HepG2 (cell line): ENCODE results near the gene RMI2. TPM values are rescaled to one million over a fixed set of nuclear protein-coding genes. Genes with fewer than 3 reads are reported as not detected.

Experiments used
- BATF2 ChIP-seq: sonication (generic); formaldehyde crosslinking; IDR thresholded peaks from 2 replicates; pipeline ENCODE4 v1.8.0; 2022; ENCODE audit warnings: mild to moderate bottlenecking, missing genetic modification reagents, moderate library complexity
- BCL3 ChIP-seq: sonication (generic); formaldehyde crosslinking; IDR thresholded peaks from 2 replicates; pipeline ENCODE4 v1.5.1; 2020; ENCODE audit warnings: mild to moderate bottlenecking, missing genetic modification reagents, moderate library complexity
- GZF1 ChIP-seq: sonication (generic); formaldehyde crosslinking; IDR thresholded peaks from 2 replicates; pipeline ENCODE4 v1.5.1; 2020; ENCODE audit warnings: mild to moderate bottlenecking, missing genetic modification reagents
- MEIS2 ChIP-seq: sonication (generic); formaldehyde crosslinking; IDR thresholded peaks from 2 replicates; pipeline ENCODE4 v1.9.0; 2021; ENCODE audit warnings: mild to moderate bottlenecking, missing genetic modification reagents
- MLLT10 ChIP-seq: sonication (generic); formaldehyde crosslinking; IDR thresholded peaks from 2 replicates; pipeline ENCODE4 v1.4.0; 2020; ENCODE audit warnings: missing genetic modification reagents
- MLX ChIP-seq: IDR thresholded peaks from 2 replicates; pipeline ENCODE4 v1.6.1; 2016
- NR3C1 ChIP-seq: sonication (generic); formaldehyde crosslinking; IDR thresholded peaks from 2 replicates; pipeline ENCODE4 v1.4.0; 2020; ENCODE audit warnings: missing genetic modification reagents
- RFX3 ChIP-seq: IDR thresholded peaks from 2 replicates; pipeline ENCODE4 v1.6.1; 2016; ENCODE audit warnings: missing biosample characterization, missing genetic modification reagents
- SNAPC5 ChIP-seq: sonication (generic); formaldehyde crosslinking; IDR thresholded peaks from 2 replicates; pipeline ENCODE4 v1.8.1; 2023; ENCODE audit warnings: mild to moderate bottlenecking, missing genetic modification reagents, borderline replicate concordance
- ZNF253 ChIP-seq: sonication (generic); formaldehyde crosslinking; IDR thresholded peaks from 2 replicates; pipeline ENCODE4 v1.8.0; 2022; ENCODE audit warnings: mild to moderate bottlenecking, missing genetic modification reagents, borderline replicate concordance
- ZNF709 ChIP-seq: sonication (generic); formaldehyde crosslinking; IDR thresholded peaks from 2 replicates; pipeline ENCODE4 v1.5.0; 2020; ENCODE audit warnings: mild to moderate bottlenecking, missing genetic modification reagents
- ZNF720 ChIP-seq: sonication (generic); formaldehyde crosslinking; IDR thresholded peaks from 2 replicates; pipeline ENCODE4 v1.4.0; 2020; ENCODE audit warnings: missing genetic modification reagents
- ZSCAN30 ChIP-seq: sonication (generic); formaldehyde crosslinking; IDR thresholded peaks from 2 replicates; pipeline ENCODE4 v1.5.0; 2020; ENCODE audit warnings: mild to moderate bottlenecking, missing genetic modification reagents
- polyA plus RNA-seq, 8 experiments: library from polyadenylated mRNA; depleted of rRNA in 3 of 8; stranded (reverse) in 7 of 8; unstranded in 1 of 8; fragments of >200 nt; fragmentation: Illumina TruSeq in 4 of 8; extraction: Trizol in 4 of 8; gene quantifications; 2 replicates each; pipeline versions ENCODE4 v1.2.1 to v1.2.3, GENCODE V29; 2011 to 2016; ENCODE audit warnings: low read depth in 4 of 8, missing spikeins in 1 of 8, mixed read lengths in 1 of 8; ENCODE audit not compliant: insufficient read depth in 1 of 8
- total RNA-seq, 5 experiments: library from RNA; depleted of rRNA; stranded (reverse); fragments of >200 nt; fragmentation: Illumina TruSeq; extraction: Trizol; gene quantifications; 2 replicates each; pipeline ENCODE4 v1.2.3, GENCODE V29; 2016; ENCODE audit warnings: low read depth in 1 of 5
- TF ChIP-seq, protein P1 (sequence below): sonication (generic); formaldehyde crosslinking; conservative IDR thresholded peaks from 2 replicates; pipeline ENCODE4 v1.4.0; 2020; ENCODE audit warnings: missing genetic modification reagents
- TF ChIP-seq, protein P2 (sequence below): sonication (generic); formaldehyde crosslinking; IDR thresholded peaks from 2 replicates; pipeline ENCODE4 v1.8.0; 2022; ENCODE audit warnings: mild to moderate bottlenecking, missing genetic modification reagents; ENCODE audit not compliant: insufficient replicate concordance
- TF ChIP-seq, protein P3 (sequence below): sonication (generic); formaldehyde crosslinking; IDR thresholded peaks from 2 replicates; pipeline ENCODE4 v1.9.0; 2021; ENCODE audit warnings: missing genetic modification reagents, mild to moderate bottlenecking, borderline replicate concordance
- TF ChIP-seq, protein P4 (sequence below): sonication (generic); formaldehyde crosslinking; IDR thresholded peaks from 2 replicates; pipeline ENCODE4 v1.4.0; 2020; ENCODE audit warnings: mild to moderate bottlenecking, missing genetic modification reagents, borderline replicate concordance

Gene RMI2
- total and polyA plus RNA-seq, 2 of the 13 experiments (the other 11 are each of a cell fraction or from before 2014, with no cell fraction given): 24.5 to 55.7 TPM

DNA sequence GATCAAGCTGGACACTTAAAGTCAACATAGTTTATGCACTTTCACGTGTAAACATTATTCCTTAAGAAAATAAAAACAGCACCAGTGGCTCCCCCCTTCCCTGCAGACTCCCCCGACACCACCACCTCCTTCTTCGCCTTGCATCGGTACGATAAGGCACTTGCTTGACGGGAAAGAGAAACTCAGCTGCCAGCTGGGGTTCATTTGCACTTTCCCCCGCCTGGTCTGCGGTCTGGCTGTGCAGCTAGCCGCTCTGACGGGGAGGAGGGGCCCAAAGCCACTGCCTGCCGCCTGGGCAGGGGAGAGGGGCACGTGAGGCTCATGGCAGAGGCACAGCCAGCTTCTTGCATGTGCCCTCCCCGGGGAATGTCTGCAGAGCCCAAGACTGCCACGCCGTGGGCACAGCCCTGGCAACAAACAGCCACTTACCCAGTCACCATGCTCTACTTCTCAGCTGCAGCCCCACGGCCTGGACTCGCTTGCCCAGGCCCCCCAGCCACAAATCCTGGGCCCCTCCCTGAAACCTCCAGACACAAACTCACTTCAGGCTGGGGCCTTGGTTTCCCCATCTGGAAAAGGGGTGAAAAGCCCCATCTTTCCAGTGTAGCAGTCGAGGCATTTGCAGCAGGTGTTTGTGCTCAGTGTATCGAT lies 47.6 kb upstream of the RMI2 start (continued):
- TF ChIP-seq, protein P1, sequence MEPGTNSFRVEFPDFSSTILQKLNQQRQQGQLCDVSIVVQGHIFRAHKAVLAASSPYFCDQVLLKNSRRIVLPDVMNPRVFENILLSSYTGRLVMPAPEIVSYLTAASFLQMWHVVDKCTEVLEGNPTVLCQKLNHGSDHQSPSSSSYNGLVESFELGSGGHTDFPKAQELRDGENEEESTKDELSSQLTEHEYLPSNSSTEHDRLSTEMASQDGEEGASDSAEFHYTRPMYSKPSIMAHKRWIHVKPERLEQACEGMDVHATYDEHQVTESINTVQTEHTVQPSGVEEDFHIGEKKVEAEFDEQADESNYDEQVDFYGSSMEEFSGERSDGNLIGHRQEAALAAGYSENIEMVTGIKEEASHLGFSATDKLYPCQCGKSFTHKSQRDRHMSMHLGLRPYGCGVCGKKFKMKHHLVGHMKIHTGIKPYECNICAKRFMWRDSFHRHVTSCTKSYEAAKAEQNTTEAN: peak; percentile 77; the same call in 1 of the 2 replicates
- TF ChIP-seq, protein P2, sequence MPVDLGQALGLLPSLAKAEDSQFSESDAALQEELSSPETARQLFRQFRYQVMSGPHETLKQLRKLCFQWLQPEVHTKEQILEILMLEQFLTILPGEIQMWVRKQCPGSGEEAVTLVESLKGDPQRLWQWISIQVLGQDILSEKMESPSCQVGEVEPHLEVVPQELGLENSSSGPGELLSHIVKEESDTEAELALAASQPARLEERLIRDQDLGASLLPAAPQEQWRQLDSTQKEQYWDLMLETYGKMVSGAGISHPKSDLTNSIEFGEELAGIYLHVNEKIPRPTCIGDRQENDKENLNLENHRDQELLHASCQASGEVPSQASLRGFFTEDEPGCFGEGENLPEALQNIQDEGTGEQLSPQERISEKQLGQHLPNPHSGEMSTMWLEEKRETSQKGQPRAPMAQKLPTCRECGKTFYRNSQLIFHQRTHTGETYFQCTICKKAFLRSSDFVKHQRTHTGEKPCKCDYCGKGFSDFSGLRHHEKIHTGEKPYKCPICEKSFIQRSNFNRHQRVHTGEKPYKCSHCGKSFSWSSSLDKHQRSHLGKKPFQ: no peak
- peak; percentile 56; the same call in 1 of the 2 replicates for TF ChIP-seq ZNF709 (CRISPR knock-in tag)
- TF ChIP-seq NR3C1 (CRISPR knock-in tag): no peak
- TF ChIP-seq ZNF253 (CRISPR knock-in tag): no peak
- TF ChIP-seq, protein P3, sequence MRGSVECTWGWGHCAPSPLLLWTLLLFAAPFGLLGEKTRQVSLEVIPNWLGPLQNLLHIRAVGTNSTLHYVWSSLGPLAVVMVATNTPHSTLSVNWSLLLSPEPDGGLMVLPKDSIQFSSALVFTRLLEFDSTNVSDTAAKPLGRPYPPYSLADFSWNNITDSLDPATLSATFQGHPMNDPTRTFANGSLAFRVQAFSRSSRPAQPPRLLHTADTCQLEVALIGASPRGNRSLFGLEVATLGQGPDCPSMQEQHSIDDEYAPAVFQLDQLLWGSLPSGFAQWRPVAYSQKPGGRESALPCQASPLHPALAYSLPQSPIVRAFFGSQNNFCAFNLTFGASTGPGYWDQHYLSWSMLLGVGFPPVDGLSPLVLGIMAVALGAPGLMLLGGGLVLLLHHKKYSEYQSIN (CRISPR knock-in tag): no peak
- TF ChIP-seq BCL3 (CRISPR knock-in tag): no peak; the same call in 1 of the 2 replicates
- TF ChIP-seq MLX (CRISPR knock-in tag): peak; percentile 46; the same call in 1 of the 2 replicates
- TF ChIP-seq ZSCAN30: peak; percentile 83; the same call in 1 of the 2 replicates
- TF ChIP-seq SNAPC5: no peak
- peak; percentile 62 for TF ChIP-seq MEIS2 (CRISPR knock-in tag)
- no peak for TF ChIP-seq RFX3 (CRISPR knock-in tag)
- TF ChIP-seq BATF2 (CRISPR knock-in tag): no peak
- no peak; the same call in 1 of the 2 replicates for TF ChIP-seq GZF1 (CRISPR knock-in tag)
- TF ChIP-seq MLLT10 (CRISPR knock-in tag): no peak
- TF ChIP-seq, protein P4, sequence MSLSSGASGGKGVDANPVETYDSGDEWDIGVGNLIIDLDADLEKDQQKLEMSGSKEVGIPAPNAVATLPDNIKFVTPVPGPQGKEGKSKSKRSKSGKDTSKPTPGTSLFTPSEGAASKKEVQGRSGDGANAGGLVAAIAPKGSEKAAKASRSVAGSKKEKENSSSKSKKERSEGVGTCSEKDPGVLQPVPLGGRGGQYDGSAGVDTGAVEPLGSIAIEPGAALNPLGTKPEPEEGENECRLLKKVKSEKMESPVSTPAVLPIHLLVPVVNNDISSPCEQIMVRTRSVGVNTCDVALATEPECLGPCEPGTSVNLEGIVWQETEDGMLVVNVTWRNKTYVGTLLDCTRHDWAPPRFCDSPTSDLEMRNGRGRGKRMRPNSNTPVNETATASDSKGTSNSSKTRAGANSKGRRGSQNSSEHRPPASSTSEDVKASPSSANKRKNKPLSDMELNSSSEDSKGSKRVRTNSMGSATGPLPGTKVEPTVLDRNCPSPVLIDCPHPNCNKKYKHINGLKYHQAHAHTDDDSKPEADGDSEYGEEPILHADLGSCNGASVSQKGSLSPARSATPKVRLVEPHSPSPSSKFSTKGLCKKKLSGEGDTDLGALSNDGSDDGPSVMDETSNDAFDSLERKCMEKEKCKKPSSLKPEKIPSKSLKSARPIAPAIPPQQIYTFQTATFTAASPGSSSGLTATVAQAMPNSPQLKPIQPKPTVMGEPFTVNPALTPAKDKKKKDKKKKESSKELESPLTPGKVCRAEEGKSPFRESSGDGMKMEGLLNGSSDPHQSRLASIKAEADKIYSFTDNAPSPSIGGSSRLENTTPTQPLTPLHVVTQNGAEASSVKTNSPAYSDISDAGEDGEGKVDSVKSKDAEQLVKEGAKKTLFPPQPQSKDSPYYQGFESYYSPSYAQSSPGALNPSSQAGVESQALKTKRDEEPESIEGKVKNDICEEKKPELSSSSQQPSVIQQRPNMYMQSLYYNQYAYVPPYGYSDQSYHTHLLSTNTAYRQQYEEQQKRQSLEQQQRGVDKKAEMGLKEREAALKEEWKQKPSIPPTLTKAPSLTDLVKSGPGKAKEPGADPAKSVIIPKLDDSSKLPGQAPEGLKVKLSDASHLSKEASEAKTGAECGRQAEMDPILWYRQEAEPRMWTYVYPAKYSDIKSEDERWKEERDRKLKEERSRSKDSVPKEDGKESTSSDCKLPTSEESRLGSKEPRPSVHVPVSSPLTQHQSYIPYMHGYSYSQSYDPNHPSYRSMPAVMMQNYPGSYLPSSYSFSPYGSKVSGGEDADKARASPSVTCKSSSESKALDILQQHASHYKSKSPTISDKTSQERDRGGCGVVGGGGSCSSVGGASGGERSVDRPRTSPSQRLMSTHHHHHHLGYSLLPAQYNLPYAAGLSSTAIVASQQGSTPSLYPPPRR (CRISPR knock-in tag): peak; percentile 38; the same call in 1 of the 2 replicates
- peak; percentile 57; the same call in 1 of the 2 replicates for TF ChIP-seq ZNF720 (CRISPR knock-in tag)
